ENCODE measurements around the gene TPM1. TPM values are rescaled to one million over a fixed set of nuclear protein-coding genes. Genes with fewer than 3 reads are reported as not detected.
A peak's percentile ranks its signal among the peaks of the same experiment; 100 is the strongest.
"Not testable (repeated sequence)": the region's sequence is repeated elsewhere in the genome, so short reads cannot be mapped to it uniquely, and the experiment has no call there.

The TPM1 gene
- total RNA-seq, 2 donors from 2014 or later = 927 to 1,440 TPM

- H3K27ac ChIP-seq = no peak overlapping the region
Measured at GRCh38 chr15:63096178-63096577, 53.6 kb downstream of the TPM1 start.

GRCh38 chr15:63098901-63099300 is 56.4 kb downstream of the TPM1 start:
- H3K27ac ChIP-seq; DNase-seq (ENCODE audit: low spot score); H3K9me3 ChIP-seq; H3K4me3 ChIP-seq; H3K4me1 ChIP-seq (ENCODE audit: control insufficient read depth in 1 of 2, low read depth in 2 of 2); H3K36me3 ChIP-seq; ATAC-seq (ENCODE audit: insufficient number of reproducible peaks, low FRiP score, low read depth); H3K27me3 ChIP-seq (replicated peaks; ENCODE audit: insufficient read depth): not testable (repeated sequence)

More at GRCh38 chr15:63096178-63096577, 53.6 kb downstream of the TPM1 start:
- Histone ChIP-seq H3K9me3 (no peaks in the 10 kb centered on the region), H3K4me1 (ENCODE audit: control insufficient read depth in 1 of 2, low read depth in 2 of 2) (peaks cover 2 to 13% of the 10 kb centered on the region in 2 donors), H3K27me3 (replicated peaks; ENCODE audit: insufficient read depth) (no peaks in the 10 kb centered on the region), H3K36me3 (no peaks in the 10 kb centered on the region), H3K4me3 (no peak overlapping the region)
- DNase-seq (ENCODE audit: low spot score) = no peak
- ATAC-seq (ENCODE audit: insufficient number of reproducible peaks, low FRiP score, low read depth) = no peak
- no peak for TF ChIP-seq CTCF (IDR thresholded peaks at IDR 0.05)

GRCh38 chr15:63099581-63099980 is 57.0 kb downstream of the TPM1 start:
- H3K36me3 ChIP-seq; H3K4me3 ChIP-seq; H3K27ac ChIP-seq; ATAC-seq (ENCODE audit: insufficient number of reproducible peaks, low FRiP score, low read depth); H3K27me3 ChIP-seq (replicated peaks; ENCODE audit: insufficient read depth); H3K9me3 ChIP-seq; H3K4me1 ChIP-seq (ENCODE audit: control insufficient read depth in 1 of 2, low read depth in 2 of 2); DNase-seq (ENCODE audit: low spot score): not testable (repeated sequence)

GRCh38 chr15:63103416-63103815 is 60.9 kb downstream of the TPM1 start:
- TF ChIP-seq CTCF (IDR thresholded peaks at IDR 0.05) = no peak
- no peaks in the 10 kb centered on the region for H3K9me3 ChIP-seq
- no peak overlapping the region for H3K27ac ChIP-seq
- H3K27me3 ChIP-seq (replicated peaks; ENCODE audit: insufficient read depth) = no peaks in the 10 kb centered on the region
- DNase-seq (ENCODE audit: low spot score) (no peak), ATAC-seq (ENCODE audit: insufficient number of reproducible peaks, low FRiP score, low read depth) (no peak)
- no peaks in the 10 kb centered on the region for H3K36me3 ChIP-seq
- no peak overlapping the region for H3K4me3 ChIP-seq
- peaks cover 6 to 13% of the 10 kb centered on the region in 2 donors for H3K4me1 ChIP-seq (ENCODE audit: control insufficient read depth in 1 of 2, low read depth in 2 of 2)

- Histone ChIP-seq H3K27ac (no peak overlapping the region), H3K4me3 (no peak overlapping the region), H3K9me3 (no peaks in the 10 kb centered on the region), H3K27me3 (replicated peaks; ENCODE audit: insufficient read depth) (no peaks in the 10 kb centered on the region), H3K36me3 (no peaks in the 10 kb centered on the region), H3K4me1 (ENCODE audit: control insufficient read depth in 1 of 2, low read depth in 2 of 2) (peaks cover 6 to 15% of the 10 kb centered on the region in 2 donors)
- no peak for ATAC-seq (ENCODE audit: insufficient number of reproducible peaks, low FRiP score, low read depth)
- no peak for DNase-seq (ENCODE audit: low spot score)
- no peak for TF ChIP-seq CTCF (IDR thresholded peaks at IDR 0.05)
Measured at GRCh38 chr15:63104727-63105126, 62.2 kb downstream of the TPM1 start.

- not testable (repeated sequence) for H3K4me3 ChIP-seq; ATAC-seq (ENCODE audit: insufficient number of reproducible peaks, low FRiP score, low read depth); H3K9me3 ChIP-seq
Measured at GRCh38 chr15:63105354-63105753, 62.8 kb downstream of the TPM1 start.

GRCh38 chr15:63107895-63108546 is 65.5 kb downstream of the TPM1 start:
- Histone ChIP-seq H3K27ac (peak overlapping the region in 1 of 2 donors; percentile 53), H3K9me3 (no peaks in the 10 kb centered on the region), H3K36me3 (no peaks in the 10 kb centered on the region), H3K4me3 (no peak overlapping the region), H3K4me1 (ENCODE audit: control insufficient read depth in 1 of 2, low read depth in 2 of 2) (peaks cover 10 to 24% of the 10 kb centered on the region in 2 donors), H3K27me3 (replicated peaks; ENCODE audit: insufficient read depth) (no peaks in the 10 kb centered on the region)
- DNase-seq (ENCODE audit: low spot score) (no peak), ATAC-seq (ENCODE audit: insufficient number of reproducible peaks, low FRiP score, low read depth) (peak; percentile 46)
- no peak for TF ChIP-seq CTCF (IDR thresholded peaks at IDR 0.05)

More at GRCh38 chr15:63105354-63105753, 62.8 kb downstream of the TPM1 start:
- not testable (repeated sequence) for DNase-seq (ENCODE audit: low spot score); H3K27ac ChIP-seq; H3K36me3 ChIP-seq; H3K27me3 ChIP-seq (replicated peaks; ENCODE audit: insufficient read depth)
- H3K4me1 ChIP-seq (ENCODE audit: control insufficient read depth in 1 of 2, low read depth in 2 of 2) = peaks cover 6 to 15% of the 10 kb centered on the region in 2 donors

Data from thoracic aorta (tissue), 2 donors.